IMR-90 (cell line): ENCODE data around the gene MMAB. TPM values are rescaled to one million over a fixed set of nuclear protein-coding genes. Genes with fewer than 3 reads are reported as not detected.

Experiments used
- ATAC-seq: fragments of 200-7000 bp; cut with Tn5 transposase; 2 replicates; pipeline ENCODE4 v1.9.1; 2020; ENCODE audit warnings: low read depth, mild to moderate bottlenecking, moderate library complexity
- BruUV-seq: library from RNA; stranded (reverse); fragments of 400-500 nt; replicated peaks from 2 replicates; lab custom pipeline; 2021; lab: Mats Ljungman, UMichigan
- CTCF ChIA-PET: fragments of 300-600 bp; formaldehyde crosslinking; extraction: SDS; loops from one replicate; lab custom pipeline; 2021; ENCODE audit warnings: antibody characterized with exemption; lab: Yijun Ruan, JAX
- POLR2A ChIA-PET: fragments of 300-600 bp; sonication (Branson Sonifier 250); formaldehyde crosslinking; loops from one replicate; lab custom pipeline; 2022; ENCODE audit warnings: antibody characterized with exemption; ENCODE audit not compliant: unreplicated experiment; lab: Charles Lee
- DNase-seq: peaks from one replicate; pipeline ENCODE4 v3.0.0; 2013
- H2AFZ ChIP-seq: replicated peaks from 2 replicates; pipeline ENCODE3; 2013; ENCODE audit warnings: low read length, mild to moderate bottlenecking; ENCODE audit not compliant: poor library complexity
- H2AK5ac ChIP-seq: 2 replicates; pipeline ENCODE4 v1.6.1; 2013; ENCODE audit warnings: low read depth, low read length, inconsistent platforms
- H2AK9ac ChIP-seq: replicated peaks from 2 replicates; pipeline ENCODE3; 2013; ENCODE audit warnings: mild to moderate bottlenecking, low read depth, low read length, moderate library complexity; ENCODE audit not compliant: poor library complexity
- H2BK120ac ChIP-seq: 2 replicates; pipeline ENCODE4 v1.6.1; 2013; ENCODE audit warnings: low read depth, low read length, inconsistent platforms
- H2BK15ac ChIP-seq: 3 replicates; pipeline ENCODE4 v1.6.1; 2013; ENCODE audit warnings: low read depth, low read length, inconsistent platforms
- H2BK20ac ChIP-seq: 2 replicates; pipeline ENCODE4 v1.6.1; 2013; ENCODE audit warnings: low read depth, mild to moderate bottlenecking, inconsistent platforms, low read length, moderate library complexity
- H2BK5ac ChIP-seq: 2 replicates; pipeline ENCODE4 v1.6.1; 2013; ENCODE audit warnings: mild to moderate bottlenecking, low read depth, low read length, inconsistent platforms; ENCODE audit not compliant: poor library complexity, severe bottlenecking
- H3K14ac ChIP-seq: replicated peaks from 2 replicates; pipeline ENCODE4 v1.6.1; 2013; ENCODE audit warnings: low read depth, low read length, inconsistent platforms
- H3K18ac ChIP-seq: 2 replicates; pipeline ENCODE4 v1.6.1; 2013; ENCODE audit warnings: low read depth, low read length, control low read depth
- H3K23ac ChIP-seq: 2 replicates; pipeline ENCODE4 v1.6.1; 2013; ENCODE audit warnings: low read depth, low read length, inconsistent platforms
- H3K27ac ChIP-seq: 2 replicates; pipeline ENCODE4 v1.5.1; 2013; ENCODE audit warnings: mild to moderate bottlenecking, control low read depth, low read length; ENCODE audit not compliant: insufficient read depth
- H3K27me3 ChIP-seq: 2 replicates; pipeline ENCODE4 v1.6.1; 2013; ENCODE audit warnings: low read length; ENCODE audit not compliant: control insufficient read depth, insufficient read depth
- H3K36me3 ChIP-seq: 2 replicates; pipeline ENCODE4 v1.6.1; 2013; ENCODE audit warnings: low read length, mixed read lengths; ENCODE audit not compliant: control insufficient read depth, insufficient read depth
- H3K4ac ChIP-seq: 2 replicates; pipeline ENCODE4 v1.6.1; 2013; ENCODE audit warnings: low read depth, low read length, inconsistent platforms
- H3K4me1 ChIP-seq: 2 replicates; pipeline ENCODE4 v1.6.1; 2013; ENCODE audit warnings: low read length, mixed read lengths; ENCODE audit not compliant: control insufficient read depth, insufficient read depth
- H3K4me2 ChIP-seq: 2 replicates; pipeline ENCODE4 v1.6.1; 2013; ENCODE audit warnings: low read depth, mild to moderate bottlenecking, control low read depth, low read length, moderate library complexity
- H3K4me3 ChIP-seq: 2 replicates; pipeline ENCODE4 v1.5.1; 2013; ENCODE audit warnings: low read depth, mild to moderate bottlenecking, control low read depth, low read length, moderate library complexity; ENCODE audit not compliant: insufficient read depth
- H3K56ac ChIP-seq: 2 replicates; pipeline ENCODE4 v1.6.1; 2013; ENCODE audit warnings: low read length, inconsistent platforms; ENCODE audit not compliant: insufficient read depth; ENCODE audit errors: extremely low read depth
- H3K79me1 ChIP-seq, 2 experiments: 2 replicates each; pipeline ENCODE4 v1.6.1; 2013; ENCODE audit warnings: low read length in 2 of 2, inconsistent platforms in 1 of 2, low read depth in 1 of 2
- H3K9ac ChIP-seq: 2 replicates; pipeline ENCODE4 v1.6.1; 2013; ENCODE audit warnings: low read depth, low read length, control low read depth
- H3K9me1 ChIP-seq: 2 replicates; pipeline ENCODE4 v1.6.1; 2013; ENCODE audit warnings: low read length, inconsistent platforms; ENCODE audit not compliant: insufficient read depth
- H3K9me3 ChIP-seq: 2 replicates; pipeline ENCODE4 v1.6.1; 2013; ENCODE audit warnings: low read length; ENCODE audit not compliant: control insufficient read depth, insufficient read depth
- H4K20me1 ChIP-seq: 2 replicates; pipeline ENCODE4 v1.6.1; 2013; ENCODE audit warnings: low read length, inconsistent platforms; ENCODE audit not compliant: insufficient read depth
- H4K5ac ChIP-seq: 2 replicates; pipeline ENCODE4 v1.6.1; 2013; ENCODE audit warnings: mild to moderate bottlenecking, low read depth, low read length, control low read depth
- H4K8ac ChIP-seq, 2 experiments: 2 replicates each; pipeline ENCODE4 v1.6.1; 2013; ENCODE audit warnings: low read depth in 2 of 2, low read length in 2 of 2, control low read depth in 1 of 2, inconsistent platforms in 1 of 2
- H4K91ac ChIP-seq: 2 replicates; pipeline ENCODE4 v1.6.1; 2013; ENCODE audit warnings: low read depth, low read length, inconsistent platforms; ENCODE audit not compliant: insufficient read depth
- CEBPB ChIP-seq: IDR thresholded peaks from 2 replicates; pipeline ENCODE4 v1.6.1; 2012; ENCODE audit warnings: low read depth, low read length, improper control_type of control experiment
- RFX5 ChIP-seq: IDR thresholded peaks from 2 replicates; pipeline ENCODE4 v1.8.0; 2012; ENCODE audit warnings: low read depth, mild to moderate bottlenecking, low read length, moderate library complexity
- WGBS, 2 experiments: methylation state at CpG; one replicate each; pipeline versions ENCODE4 v1.1.5 to v1.1.7; 2013; ENCODE audit warnings: missing lambda C conversion rate in 2 of 2; ENCODE audit not compliant: insufficient read length in 1 of 2; ENCODE audit errors: extremely low coverage in 2 of 2; 5-methylcytosine and 5-hydroxymethylcytosine counted together
- dilution Hi-C: fragments of 300-500 bp; cut with HindIII; formaldehyde crosslinking; loops from one replicate; pipeline ENCODE4 v1.14.3; 2018; ENCODE audit warnings: low sequenced_read_pairs; ENCODE audit not compliant: unreplicated experiment
- in situ Hi-C: fragments of 300-500 bp; cut with MboI; formaldehyde crosslinking; loops from 3 replicates; pipeline ENCODE4 v1.14.3; 2019; ENCODE audit warnings: low sequenced_read_pairs, inconsistent platforms, mixed read lengths
- intact Hi-C: fragments of 100-400 bp; cut with micrococcal nuclease; formaldehyde crosslinking; loops from 2 replicates; pipeline ENCODE4 v1.10.0; 2022
- polyA plus RNA-seq, 3 experiments: library from polyadenylated mRNA; depleted of rRNA; stranded (reverse); fragments of >200 nt; gene quantifications; 2 replicates each; pipeline ENCODE4 v1.2.3, GENCODE V29; 2012; ENCODE audit warnings: low replicate concordance in 1 of 3
- total RNA-seq: library from RNA; depleted of rRNA; stranded (reverse); fragments of >200 nt; gene quantifications from 2 replicates; pipeline ENCODE4 v1.2.3, GENCODE V29; 2012
- TF ChIP-seq, protein P1 (sequence below): conservative IDR thresholded peaks from 2 replicates; pipeline ENCODE4 v1.5.1; 2012; ENCODE audit warnings: mild to moderate bottlenecking, low read depth, low read length, improper control_type of control experiment

The MMAB gene
- total and polyA plus RNA-seq, 2 of the 4 experiments (the other 2 are of a cell fraction) = 16.5 to 16.9 TPM

DNA sequence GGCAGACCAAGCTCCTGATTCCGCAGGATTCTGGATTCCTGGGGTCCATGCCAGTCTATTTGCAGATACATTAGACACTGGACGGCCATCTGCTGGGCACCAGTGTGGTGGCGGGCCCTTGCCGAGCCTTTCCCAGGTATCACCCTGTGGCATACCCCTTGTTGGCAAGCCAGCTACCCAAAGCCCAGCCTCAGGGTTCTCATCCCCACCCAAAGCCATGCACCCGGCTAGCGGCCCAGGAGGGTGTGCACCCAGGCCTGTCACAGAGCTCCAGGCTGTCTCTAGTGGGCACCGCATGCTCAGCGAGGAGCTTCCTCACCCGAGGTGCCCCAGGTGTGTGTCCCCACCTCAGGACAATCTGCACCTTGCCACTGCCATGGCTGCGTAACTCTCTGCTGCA lies 13.7 kb downstream of the MMAB start:
- Histone ChIP-seq H2AFZ (no peak overlapping the region), H3K27me3 (peaks cover 3% of the 10 kb centered on the region; the same call in 1 of the 2 replicates), H3K14ac (no peak overlapping the region), H3K79me1 (no peaks in the 10 kb centered on the region), H2BK5ac (no peak overlapping the region), H4K91ac (no peak overlapping the region), H2BK15ac (no peak overlapping the region), H3K9me1 (no peaks in the 10 kb centered on the region), H4K8ac (no peak overlapping the region), H2BK20ac (no peak overlapping the region), H3K9ac (no peak overlapping the region), H3K23ac (no peak overlapping the region), H3K4me2 (no peak overlapping the region), H3K18ac (no peak overlapping the region), H3K27ac (no peak overlapping the region), H4K5ac (no peak overlapping the region), H3K4me1 (no peaks in the 10 kb centered on the region), H2AK9ac (no peak overlapping the region), H3K56ac (no peak overlapping the region), H4K20me1 (no peaks in the 10 kb centered on the region), H2BK120ac (no peak overlapping the region), H3K4ac (no peak overlapping the region), H3K36me3 (no peaks in the 10 kb centered on the region), H3K9me3 (0 out of 2 replicates have a peak, but pooled peaks cover 2% of the 10 kb centered on the region), H3K4me3 (no peak overlapping the region), H2AK5ac (no peak overlapping the region)
- in situ Hi-C loops = no loop called here
- no peak for DNase-seq
- 87% methylated on average over 8 of the region's 10 CpGs; no CpG with 5 or more reads in 1 of the 2 experiments for whole genome bisulfite sequencing, 2 experiments
- TF ChIP-seq CEBPB = no peak
- TF ChIP-seq, protein P1, sequence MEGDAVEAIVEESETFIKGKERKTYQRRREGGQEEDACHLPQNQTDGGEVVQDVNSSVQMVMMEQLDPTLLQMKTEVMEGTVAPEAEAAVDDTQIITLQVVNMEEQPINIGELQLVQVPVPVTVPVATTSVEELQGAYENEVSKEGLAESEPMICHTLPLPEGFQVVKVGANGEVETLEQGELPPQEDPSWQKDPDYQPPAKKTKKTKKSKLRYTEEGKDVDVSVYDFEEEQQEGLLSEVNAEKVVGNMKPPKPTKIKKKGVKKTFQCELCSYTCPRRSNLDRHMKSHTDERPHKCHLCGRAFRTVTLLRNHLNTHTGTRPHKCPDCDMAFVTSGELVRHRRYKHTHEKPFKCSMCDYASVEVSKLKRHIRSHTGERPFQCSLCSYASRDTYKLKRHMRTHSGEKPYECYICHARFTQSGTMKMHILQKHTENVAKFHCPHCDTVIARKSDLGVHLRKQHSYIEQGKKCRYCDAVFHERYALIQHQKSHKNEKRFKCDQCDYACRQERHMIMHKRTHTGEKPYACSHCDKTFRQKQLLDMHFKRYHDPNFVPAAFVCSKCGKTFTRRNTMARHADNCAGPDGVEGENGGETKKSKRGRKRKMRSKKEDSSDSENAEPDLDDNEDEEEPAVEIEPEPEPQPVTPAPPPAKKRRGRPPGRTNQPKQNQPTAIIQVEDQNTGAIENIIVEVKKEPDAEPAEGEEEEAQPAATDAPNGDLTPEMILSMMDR = no peak
- TF ChIP-seq RFX5 = no peak
- CTCF ChIA-PET = interaction anchor here (1.4 kb wide), 1 partner anchor 13 kb away, joined by 3 read pairs; no protein-coding TSS in a partner anchor
- ATAC-seq = no peak
- dilution Hi-C loops = no loop called here
- POLR2A ChIA-PET = no interaction called here
- intact Hi-C loops = no loop called here
- BruUV-seq = no TSS peak
